Thyroid gland (tissue), 4 donors: ENCODE data around the gene SEPTIN8.

Source experiments
- CTCF ChIP-seq, 6 experiments: fragments of 200-600 bp in 3 of 6; fragments of 450-650 bp in 3 of 6; sonication (generic) in 3 of 6; IDR thresholded peaks; one replicate each; pipeline ENCODE4 v1.5.1; 2016 to 2019; ENCODE audit warnings: antibody characterized with exemption in 6 of 6, mild to moderate bottlenecking in 2 of 6, inconsistent platforms in 1 of 6, moderate library complexity in 1 of 6
- POLR2A ChIP-seq, 2 donors: fragments of 450-650 bp; IDR thresholded peaks; one replicate each; pipeline ENCODE4 v1.6.1; 2017; ENCODE audit warnings: antibody characterized with exemption in 2 of 2, mild to moderate bottlenecking in 2 of 2, moderate library complexity in 1 of 2

- TF ChIP-seq CTCF (IDR thresholded peaks at IDR 0.05) (no peak), POLR2A (IDR thresholded peaks at IDR 0.05) (peak in 1 of 2 donors; percentile 10)
These were observed 36.0 kb upstream of the SEPTIN8 start, which contains the start of gene SOWAHA for GRCh38 chr5:132812781-132813598.
